SK-N-SH (cell line): ENCODE results near the gene CD19. TPM values are rescaled to one million over a fixed set of nuclear protein-coding genes. Genes with fewer than 3 reads are reported as not detected.
A peak's percentile ranks its signal among the peaks of the same experiment; 100 is the strongest.

Experiments
- CTCF ChIA-PET: fragments of 300-600, 350-600 bp; formaldehyde crosslinking; extraction: SDS; loops from one replicate; lab custom pipeline; 2021; lab: Yijun Ruan, JAX
- POLR2A ChIA-PET: fragments of 350-600 bp; sonication (Branson Sonifier 250); formaldehyde crosslinking; extraction: SDS; loops from one replicate; lab custom pipeline; 2020; ENCODE audit warnings: antibody characterized with exemption, inconsistent platforms; lab: Yijun Ruan, JAX
- DNase-seq: peaks from one replicate; pipeline ENCODE4 v3.0.0; 2012
- H2AFZ ChIP-seq: fragments of 200-600 bp; sonication (generic); 2 replicates; pipeline ENCODE4 v1.8.1; 2016; ENCODE audit warnings: antibody characterized with exemption, mild to moderate bottlenecking, low read depth
- H3F3A ChIP-seq: fragments of 200-600 bp; sonication (generic); replicated peaks from 2 replicates; pipeline ENCODE3; 2016; ENCODE audit warnings: antibody characterized with exemption, mild to moderate bottlenecking; ENCODE audit not compliant: insufficient read depth
- H3K27ac ChIP-seq, 2 experiments: fragments of 200-500 bp in 1 of 2; fragments of 200-600 bp in 1 of 2; sonication (Bioruptor generic) in 1 of 2; sonication (generic), shearing (Covaris generic) in 1 of 2; 2 replicates each; pipeline versions ENCODE4 v1.5.1 to v1.6.1; 2014 to 2016; ENCODE audit warnings: low read depth in 2 of 2, inconsistent platforms in 1 of 2, low read length in 1 of 2, mild to moderate bottlenecking in 1 of 2, mixed read lengths in 1 of 2
- H3K27me3 ChIP-seq: fragments of 200-600 bp; sonication (generic), shearing (Covaris generic); 2 replicates; pipeline ENCODE4 v1.6.1; 2016; ENCODE audit warnings: mixed run types; ENCODE audit not compliant: insufficient read depth
- H3K36me3 ChIP-seq, 2 experiments: fragments of 200-500 bp in 1 of 2; fragments of 200-600 bp in 1 of 2; sonication (Bioruptor generic) in 1 of 2; sonication (generic) in 1 of 2; replicated peaks in 1 of 2; 2 replicates each; pipeline versions ENCODE3 to v1.5.1; 2014 to 2016; ENCODE audit warnings: low read length in 1 of 2, mild to moderate bottlenecking in 1 of 2; ENCODE audit not compliant: insufficient read depth in 2 of 2, control insufficient read depth in 1 of 2
- H3K4me1 ChIP-seq, 2 experiments: fragments of 200-500 bp in 1 of 2; fragments of 200-600 bp in 1 of 2; sonication (Bioruptor generic) in 1 of 2; sonication (generic), shearing (Covaris generic) in 1 of 2; 2 replicates each; pipeline versions ENCODE4 v1.5.1 to v1.6.1; 2014 to 2016; ENCODE audit warnings: low read depth in 1 of 2, low read length in 1 of 2, mixed run types in 1 of 2; ENCODE audit not compliant: insufficient read depth in 2 of 2, control insufficient read depth in 1 of 2
- H3K4me2 ChIP-seq: fragments of 200-600 bp; sonication (generic), shearing (Covaris generic); 2 replicates; pipeline ENCODE4 v1.6.1; 2017; ENCODE audit warnings: mixed run types
- H3K4me3 ChIP-seq, 2 experiments: fragments of 200-500 bp in 1 of 2; fragments of 200-600 bp in 1 of 2; sonication (Bioruptor generic) in 1 of 2; sonication (generic), shearing (Covaris generic) in 1 of 2; 2 replicates each; pipeline versions ENCODE4 v1.5.1 to v1.8.1; 2014 to 2016; ENCODE audit warnings: low read depth in 2 of 2, inconsistent platforms in 1 of 2, low read length in 1 of 2, mild to moderate bottlenecking in 1 of 2, mixed read lengths in 1 of 2, moderate library complexity in 1 of 2
- H3K79me2 ChIP-seq: fragments of 200-600 bp; sonication (generic); 2 replicates; pipeline ENCODE4 v1.8.1; 2017; ENCODE audit warnings: mild to moderate bottlenecking; ENCODE audit not compliant: insufficient read depth
- H3K9ac ChIP-seq: fragments of 200-600 bp; sonication (generic); 2 replicates; pipeline ENCODE4 v1.6.1; 2017; ENCODE audit warnings: mixed run types
- H3K9me2 ChIP-seq: fragments of 200-600 bp; sonication (generic); 2 replicates; pipeline ENCODE4 v1.6.1; 2017; ENCODE audit warnings: mixed run types
- H3K9me3 ChIP-seq: fragments of 200-600 bp; sonication (generic); 2 replicates; pipeline ENCODE4 v1.6.1; 2017; ENCODE audit warnings: mixed run types, mild to moderate bottlenecking, moderate library complexity
- H4K20me1 ChIP-seq: fragments of 200-600 bp; sonication (generic); 2 replicates; pipeline ENCODE4 v1.6.1; 2017; ENCODE audit warnings: mild to moderate bottlenecking, mixed run types; ENCODE audit not compliant: insufficient read depth
- CHD2 ChIP-seq: fragments of 150-350 bp; IDR thresholded peaks from 2 replicates; pipeline ENCODE4 v1.6.1; 2018; ENCODE audit warnings: low read length; ENCODE audit not compliant: partially characterized antibody
- EP300 ChIP-seq, 2 experiments: IDR thresholded peaks; 2 replicates each; pipeline versions ENCODE4 v1.4.0 to v1.6.1; 2012; ENCODE audit warnings: borderline replicate concordance in 1 of 2, low read depth in 1 of 2, low read length in 1 of 2
- EZH2phosphoT487 ChIP-seq: fragments of 200-600 bp; sonication (generic); IDR thresholded peaks from 2 replicates; pipeline ENCODE4 v1.6.1; 2017; ENCODE audit warnings: low read depth, mixed run types, mild to moderate bottlenecking, antibody characterized with exemption, moderate library complexity, borderline replicate concordance
- FOXJ3 ChIP-seq: sonication (generic); formaldehyde crosslinking; IDR thresholded peaks from 2 replicates; pipeline ENCODE4 v1.5.1; 2020; ENCODE audit warnings: mild to moderate bottlenecking, missing genetic modification reagents
- FOXM1 ChIP-seq: IDR thresholded peaks from 2 replicates; pipeline ENCODE4 v1.4.0; 2012; ENCODE audit warnings: low read depth, mild to moderate bottlenecking
- GABPA ChIP-seq: IDR thresholded peaks from 2 replicates; pipeline ENCODE4 v1.4.0; 2012; ENCODE audit warnings: low read depth, mild to moderate bottlenecking
- GATA2 ChIP-seq: sonication (generic); formaldehyde crosslinking; IDR thresholded peaks from 2 replicates; pipeline ENCODE4 v1.5.0; 2020; ENCODE audit warnings: mild to moderate bottlenecking, missing genetic modification reagents
- MXI1 ChIP-seq: IDR thresholded peaks from 2 replicates; pipeline ENCODE4 v1.6.1; 2012; ENCODE audit warnings: mild to moderate bottlenecking, low read depth, low read length, improper control_type of control experiment
- NFIC ChIP-seq: IDR thresholded peaks from 2 replicates; pipeline ENCODE4 v1.4.0; 2012; ENCODE audit warnings: borderline replicate concordance
- POLR2AphosphoS5 ChIP-seq: IDR thresholded peaks from 2 replicates; pipeline ENCODE4 v1.6.1; 2012; ENCODE audit warnings: low read depth, low read length
- RAD21 ChIP-seq: IDR thresholded peaks from 2 replicates; pipeline ENCODE4 v1.6.1; 2012; ENCODE audit warnings: mild to moderate bottlenecking, low read length
- RFX5 ChIP-seq: IDR thresholded peaks from 2 replicates; pipeline ENCODE4 v1.6.1; 2012; ENCODE audit warnings: mild to moderate bottlenecking, improper control_type of control experiment, low read length
- RXRA ChIP-seq: IDR thresholded peaks from 2 replicates; pipeline ENCODE4 v1.4.0; 2012; ENCODE audit warnings: low read depth, mild to moderate bottlenecking, borderline replicate concordance
- TCF12 ChIP-seq: IDR thresholded peaks from 2 replicates; pipeline ENCODE4 v1.4.0; 2012
- TEAD4 ChIP-seq: IDR thresholded peaks from 2 replicates; pipeline ENCODE4 v1.4.0; 2012; ENCODE audit warnings: mild to moderate bottlenecking, borderline replicate concordance; ENCODE audit not compliant: insufficient read depth
- WGBS: methylation state at CpG from one replicate; pipeline ENCODE4 v1.1.6; 2017; ENCODE audit warnings: low lambda C conversion rate; 5-methylcytosine and 5-hydroxymethylcytosine counted together
- polyA plus RNA-seq, 3 experiments: library from polyadenylated mRNA; depleted of rRNA; stranded (reverse); fragments of >200 nt; gene quantifications; 2 replicates each; pipeline ENCODE4 v1.2.3, GENCODE V29; 2012
- TF ChIP-seq, protein P1 (sequence below): fragments of 200-600 bp; sonication (generic); IDR thresholded peaks from 2 replicates; pipeline ENCODE4 v1.6.1; 2017; ENCODE audit warnings: antibody characterized with exemption, mild to moderate bottlenecking, moderate library complexity
- TF ChIP-seq, protein P2 (sequence below): fragments of 150-350 bp; IDR thresholded peaks from 2 replicates; pipeline ENCODE4 v1.6.1; 2016; ENCODE audit warnings: mild to moderate bottlenecking, low read depth, low read length

Gene CD19
- polyA plus RNA-seq, 1 of the 3 experiments (the other 2 are of a cell fraction), result not detected

GRCh38 chr16:28923652-28924398 lies 7.9 kb upstream of the CD19 start:
- no peaks in the 10 kb centered on the region for H3K9me2 ChIP-seq
- TF ChIP-seq EZH2phosphoT487 (no peak), NFIC (no peak), GABPA (no peak), MXI1 (no peak), FOXM1 (no peak), RAD21 (no peak), CHD2 (no peak), RXRA (no peak), EP300 (IDR thresholded peaks at IDR 0.05; ENCODE audit: borderline replicate concordance in 1 of 2, low read depth in 1 of 2, low read length in 1 of 2) (no peak), FOXJ3 (CRISPR knock-in tag) (no peak), TCF12 (no peak), GATA2 (CRISPR knock-in tag) (no peak), TEAD4 (no peak), POLR2AphosphoS5 (no peak), RFX5 (no peak)
- TF ChIP-seq, protein P1, sequence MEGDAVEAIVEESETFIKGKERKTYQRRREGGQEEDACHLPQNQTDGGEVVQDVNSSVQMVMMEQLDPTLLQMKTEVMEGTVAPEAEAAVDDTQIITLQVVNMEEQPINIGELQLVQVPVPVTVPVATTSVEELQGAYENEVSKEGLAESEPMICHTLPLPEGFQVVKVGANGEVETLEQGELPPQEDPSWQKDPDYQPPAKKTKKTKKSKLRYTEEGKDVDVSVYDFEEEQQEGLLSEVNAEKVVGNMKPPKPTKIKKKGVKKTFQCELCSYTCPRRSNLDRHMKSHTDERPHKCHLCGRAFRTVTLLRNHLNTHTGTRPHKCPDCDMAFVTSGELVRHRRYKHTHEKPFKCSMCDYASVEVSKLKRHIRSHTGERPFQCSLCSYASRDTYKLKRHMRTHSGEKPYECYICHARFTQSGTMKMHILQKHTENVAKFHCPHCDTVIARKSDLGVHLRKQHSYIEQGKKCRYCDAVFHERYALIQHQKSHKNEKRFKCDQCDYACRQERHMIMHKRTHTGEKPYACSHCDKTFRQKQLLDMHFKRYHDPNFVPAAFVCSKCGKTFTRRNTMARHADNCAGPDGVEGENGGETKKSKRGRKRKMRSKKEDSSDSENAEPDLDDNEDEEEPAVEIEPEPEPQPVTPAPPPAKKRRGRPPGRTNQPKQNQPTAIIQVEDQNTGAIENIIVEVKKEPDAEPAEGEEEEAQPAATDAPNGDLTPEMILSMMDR, result no peak
- TF ChIP-seq, protein P2, sequence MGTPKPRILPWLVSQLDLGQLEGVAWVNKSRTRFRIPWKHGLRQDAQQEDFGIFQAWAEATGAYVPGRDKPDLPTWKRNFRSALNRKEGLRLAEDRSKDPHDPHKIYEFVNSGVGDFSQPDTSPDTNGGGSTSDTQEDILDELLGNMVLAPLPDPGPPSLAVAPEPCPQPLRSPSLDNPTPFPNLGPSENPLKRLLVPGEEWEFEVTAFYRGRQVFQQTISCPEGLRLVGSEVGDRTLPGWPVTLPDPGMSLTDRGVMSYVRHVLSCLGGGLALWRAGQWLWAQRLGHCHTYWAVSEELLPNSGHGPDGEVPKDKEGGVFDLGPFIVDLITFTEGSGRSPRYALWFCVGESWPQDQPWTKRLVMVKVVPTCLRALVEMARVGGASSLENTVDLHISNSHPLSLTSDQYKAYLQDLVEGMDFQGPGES, result no peak
- H3K4me3 ChIP-seq, result peak overlapping the region in 1 of 2 experiments; percentile 63; a peak in 2 of 4 replicates
- peak overlapping the region; percentile 82 for H3K4me2 ChIP-seq
- H3K27ac ChIP-seq, result no peak overlapping the region
- H3K79me2 ChIP-seq, result 0 out of 2 replicates have a peak, but pooled peaks cover 4% of the 10 kb centered on the region
- ChIA-PET CTCF (interaction anchor here (0.7 to 1.1 kb wide), 3 partner anchors 21 to 50 kb away, joined by 3 to 7 read pairs (median 3); no protein-coding TSS in a partner anchor), POLR2A (interaction anchor here (1.0 kb wide), 1 partner anchor 61 kb away, joined by 3 read pairs; the partner anchor contains the start of gene SH2B1)
- H3K9me3 ChIP-seq, result no peaks in the 10 kb centered on the region
- DNase-seq, result no peak
- 84% methylated on average over 12 of the region's 13 CpGs for WGBS
- H3K27me3 ChIP-seq, result no peaks in the 10 kb centered on the region
- H4K20me1 ChIP-seq, result 0 out of 2 replicates have a peak, but pooled peaks cover 6% of the 10 kb centered on the region
- peaks cover 0 to 5% of the 10 kb centered on the region in 2 experiments; a peak in 1 of 4 replicates for H3K4me1 ChIP-seq
- no peak overlapping the region for H2AFZ ChIP-seq
- peaks cover 8 to 16% of the 10 kb centered on the region in 2 experiments for H3K36me3 ChIP-seq
- peaks cover 10% of the 10 kb centered on the region for H3F3A ChIP-seq
- H3K9ac ChIP-seq, result no peak overlapping the region
